ENCODE measurements around the gene KRT32.

- no peak for TF ChIP-seq CTCF (conservative IDR thresholded peaks at IDR 0.05; ENCODE audit: low read length)
- TF ChIP-seq EZH2phosphoT487 (IDR thresholded peaks at IDR 0.05; ENCODE audit: borderline replicate concordance, low read depth, low read length): no peak
These were observed 46.0 kb upstream of the KRT32 start for GRCh38 chr17:41513168-41513547.
